Progenitor cell of endocrine pancreas (in vitro differentiated cells): Measurements from ENCODE around the gene PTPN14. TPM values are rescaled to one million over a fixed set of nuclear protein-coding genes. Genes with fewer than 3 reads are reported as not detected.
A peak's percentile ranks its signal among the peaks of the same experiment; 100 is the strongest.

Experiments
- DNase-seq: peaks from one replicate; pipeline ENCODE4 v3.0.0; 2021; ENCODE audit warnings: low spot score; ENCODE audit not compliant: unreplicated experiment
- H3K27ac Mint-ChIP-seq: 2 replicates; pipeline ENCODE4 v1.8.0; 2021; ENCODE audit warnings: mild to moderate bottlenecking, moderate library complexity, mixed read lengths
- H3K27me3 Mint-ChIP-seq: 2 replicates; pipeline ENCODE4 v1.8.0; 2021; ENCODE audit warnings: mixed read lengths
- H3K36me3 Mint-ChIP-seq: 2 replicates; pipeline ENCODE4 v1.8.0; 2022; ENCODE audit warnings: mixed read lengths; ENCODE audit not compliant: insufficient read depth
- H3K4me1 Mint-ChIP-seq: 2 replicates; pipeline ENCODE4 v1.8.0; 2021; ENCODE audit warnings: low read depth, mixed read lengths
- H3K4me3 Mint-ChIP-seq: 2 replicates; pipeline ENCODE4 v1.8.0; 2021; ENCODE audit warnings: low read depth, mild to moderate bottlenecking, moderate library complexity, mixed read lengths
- H3K9me3 Mint-ChIP-seq: 2 replicates; pipeline ENCODE4 v1.8.0; 2021; ENCODE audit warnings: low read depth, mixed read lengths
- CTCF ChIP-seq: fragments of 200-600 bp; sonication (generic); IDR thresholded peaks from one replicate; pipeline ENCODE4 v1.5.0; 2021; ENCODE audit warnings: antibody characterized with exemption, mild to moderate bottlenecking; ENCODE audit not compliant: unreplicated experiment
- total RNA-seq: library from RNA; stranded (reverse); gene quantifications from 2 replicates; pipeline ENCODE4 v1.2.1, GENCODE V29; 2021

Gene PTPN14
- total RNA-seq, 1 donor from 2014 or later, result 37.0 TPM

- Mint-ChIP-seq H3K4me3 (peak overlapping the region; percentile 29), H3K36me3 (peaks cover 7% of the 10 kb centered on the region), H3K27ac (peak overlapping the region; percentile 94), H3K9me3 (no peaks in the 10 kb centered on the region), H3K4me1 (peaks cover 23% of the 10 kb centered on the region), H3K27me3 (no peaks in the 10 kb centered on the region)
- no peak for TF ChIP-seq CTCF
- no peak for DNase-seq
Observed at GRCh38 chr1:214460304-214460916, 91.0 kb downstream of the PTPN14 start.

DNA sequence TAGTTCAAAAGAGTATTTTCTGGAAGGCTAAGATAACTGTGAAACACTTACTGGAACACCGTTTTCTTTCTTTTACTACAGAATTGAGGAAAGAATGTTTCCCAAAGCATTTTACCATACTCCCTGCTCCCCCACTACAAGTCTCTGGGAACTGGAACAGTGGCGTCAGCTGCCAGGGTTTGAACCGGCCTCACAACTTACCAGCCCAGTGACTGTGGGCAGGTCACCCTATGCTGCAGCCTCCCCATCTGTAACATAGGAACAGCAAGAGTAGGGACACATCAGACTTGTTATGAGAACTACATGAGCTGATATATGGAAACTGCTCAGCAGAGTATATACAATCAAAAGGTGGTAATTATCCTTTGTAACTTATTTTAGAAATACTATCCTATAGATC, 91.5 kb downstream of the PTPN14 start:
- peak overlapping the region; percentile 94 for H3K27ac Mint-ChIP-seq
- H3K4me3 Mint-ChIP-seq, result no peak overlapping the region
- H3K36me3 Mint-ChIP-seq, result peaks cover 7% of the 10 kb centered on the region
- DNase-seq, result no peak
- no peaks in the 10 kb centered on the region for H3K9me3 Mint-ChIP-seq
- H3K4me1 Mint-ChIP-seq, result peaks cover 25% of the 10 kb centered on the region
- no peaks in the 10 kb centered on the region for H3K27me3 Mint-ChIP-seq
- no peak for TF ChIP-seq CTCF

GRCh38 chr1:214458541-214458940, 92.9 kb downstream of the PTPN14 start:
- Mint-ChIP-seq H3K4me3 (no peak overlapping the region), H3K4me1 (peaks cover 29% of the 10 kb centered on the region), H3K36me3 (peaks cover 7% of the 10 kb centered on the region), H3K27ac (peak overlapping the region; percentile 31), H3K27me3 (no peaks in the 10 kb centered on the region), H3K9me3 (no peaks in the 10 kb centered on the region)
- DNase-seq, result no peak
- no peak for TF ChIP-seq CTCF

DNA sequence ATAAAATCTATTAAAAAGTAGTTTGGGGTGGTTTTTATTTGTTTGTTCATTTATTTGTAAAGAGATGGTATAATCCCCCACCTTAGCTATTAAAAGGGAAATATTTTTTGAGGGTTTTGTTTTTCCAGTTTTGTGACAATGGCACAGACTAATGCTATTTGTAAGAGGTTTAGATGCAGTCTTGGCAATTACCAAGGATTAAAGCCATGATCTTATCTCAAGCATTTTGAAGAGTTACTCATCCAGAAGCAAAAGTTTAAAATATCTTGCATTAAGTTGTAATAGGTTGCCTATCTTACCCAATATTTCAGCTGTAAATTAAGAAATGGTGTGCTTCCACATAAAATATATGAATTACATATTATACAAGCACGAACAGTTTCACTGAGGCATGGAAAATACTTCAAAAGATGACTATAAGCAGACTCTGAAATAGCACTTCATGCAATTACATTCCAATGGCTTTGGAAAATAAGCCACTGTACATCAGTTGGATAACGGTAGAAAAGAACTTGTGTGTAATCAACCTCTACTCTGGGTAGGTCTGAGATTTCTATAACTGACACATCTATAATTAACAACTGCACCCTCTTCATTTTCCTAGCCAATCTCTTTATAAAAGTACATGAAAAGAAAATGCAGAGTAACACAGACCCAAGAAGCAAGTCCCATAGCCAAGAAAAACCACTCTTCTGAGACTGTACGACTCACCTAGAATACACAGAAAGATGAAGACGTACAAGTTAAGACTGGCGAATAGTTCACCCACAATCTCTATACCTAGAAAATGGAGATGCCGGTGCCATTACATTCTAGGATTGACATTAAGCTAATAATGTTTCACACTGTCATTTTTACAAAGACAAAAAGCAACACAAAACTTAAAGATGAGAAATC, 95.2 kb downstream of the PTPN14 start:
- no peak overlapping the region for H3K4me3 Mint-ChIP-seq
- no peaks in the 10 kb centered on the region for H3K9me3 Mint-ChIP-seq
- no peak for TF ChIP-seq CTCF
- DNase-seq, result no peak
- H3K27ac Mint-ChIP-seq, result no peak overlapping the region
- H3K27me3 Mint-ChIP-seq, result no peaks in the 10 kb centered on the region
- H3K4me1 Mint-ChIP-seq, result peaks cover 28% of the 10 kb centered on the region
- no peaks in the 10 kb centered on the region for H3K36me3 Mint-ChIP-seq

GRCh38 chr1:214455479-214455878, 95.9 kb downstream of the PTPN14 start:
- peak overlapping the region; percentile 21 for H3K27ac Mint-ChIP-seq
- peaks cover 24% of the 10 kb centered on the region for H3K4me1 Mint-ChIP-seq
- no peak for DNase-seq
- TF ChIP-seq CTCF, result no peak
- H3K4me3 Mint-ChIP-seq, result no peak overlapping the region
- H3K27me3 Mint-ChIP-seq, result no peaks in the 10 kb centered on the region
- peaks cover under 1% of the 10 kb centered on the region for H3K36me3 Mint-ChIP-seq
- no peaks in the 10 kb centered on the region for H3K9me3 Mint-ChIP-seq
